22Rv1 (cell line): ENCODE results near the gene FIBCD1.

Source experiments
- H3K27ac ChIP-seq: fragments of 450-650 bp; 2 replicates; pipeline ENCODE4 v1.5.1; 2017
- ZFX ChIP-seq: fragments of 450-650 bp; IDR thresholded peaks from 2 replicates; pipeline ENCODE4 v1.6.1; 2017; ENCODE audit warnings: antibody characterized with exemption, borderline replicate concordance
- TF ChIP-seq, protein P1 (sequence below): fragments of 450-650 bp; IDR thresholded peaks from 2 replicates; pipeline ENCODE4 v1.5.1; 2017; ENCODE audit warnings: mild to moderate bottlenecking

FIBCD1 gene

DNA sequence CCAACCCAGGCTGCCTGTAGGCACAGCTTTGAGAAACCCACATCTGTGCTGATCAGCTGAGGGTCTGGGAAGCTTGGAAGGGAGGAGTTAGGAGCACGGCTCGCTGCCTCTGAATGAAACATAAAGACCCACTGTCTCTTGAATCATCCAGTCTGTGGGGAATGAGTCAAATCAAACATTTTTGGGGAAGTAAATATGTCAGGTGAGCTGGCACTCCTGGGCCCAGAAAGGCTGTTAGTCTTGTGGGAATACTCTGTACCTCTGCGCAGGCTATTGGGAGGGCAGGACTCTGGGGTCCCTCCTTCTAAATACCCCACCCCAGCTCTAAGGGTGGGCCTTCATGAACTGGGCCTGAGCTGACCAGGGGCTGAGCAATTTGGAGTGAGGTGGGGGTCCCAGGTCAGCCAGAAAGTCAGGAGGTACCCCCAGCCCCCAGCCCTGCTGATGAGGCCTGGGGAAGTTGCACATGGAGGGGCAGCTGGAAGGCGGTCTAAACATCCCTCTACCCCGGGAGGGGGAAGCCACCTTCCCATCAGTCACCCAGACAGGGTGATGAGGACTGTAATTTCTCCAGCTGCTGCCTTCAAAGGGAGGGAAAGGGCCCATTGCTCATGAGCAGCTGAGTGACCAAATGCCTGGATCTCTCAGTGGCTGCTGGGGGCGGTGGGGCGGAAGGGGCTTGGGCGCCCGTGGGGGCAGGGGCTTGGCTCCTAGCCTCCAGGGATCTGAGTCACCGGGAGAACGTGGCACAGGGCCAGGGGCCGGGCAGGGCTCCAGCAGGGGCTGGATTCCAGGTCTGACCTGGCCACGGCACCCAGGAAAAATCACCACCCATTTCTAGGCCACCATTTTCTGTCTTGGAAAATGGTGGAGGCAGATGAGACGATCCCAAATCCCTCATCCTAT is 10.8 kb downstream of the FIBCD1 start:
- no peak for TF ChIP-seq ZFX
- TF ChIP-seq, protein P1, sequence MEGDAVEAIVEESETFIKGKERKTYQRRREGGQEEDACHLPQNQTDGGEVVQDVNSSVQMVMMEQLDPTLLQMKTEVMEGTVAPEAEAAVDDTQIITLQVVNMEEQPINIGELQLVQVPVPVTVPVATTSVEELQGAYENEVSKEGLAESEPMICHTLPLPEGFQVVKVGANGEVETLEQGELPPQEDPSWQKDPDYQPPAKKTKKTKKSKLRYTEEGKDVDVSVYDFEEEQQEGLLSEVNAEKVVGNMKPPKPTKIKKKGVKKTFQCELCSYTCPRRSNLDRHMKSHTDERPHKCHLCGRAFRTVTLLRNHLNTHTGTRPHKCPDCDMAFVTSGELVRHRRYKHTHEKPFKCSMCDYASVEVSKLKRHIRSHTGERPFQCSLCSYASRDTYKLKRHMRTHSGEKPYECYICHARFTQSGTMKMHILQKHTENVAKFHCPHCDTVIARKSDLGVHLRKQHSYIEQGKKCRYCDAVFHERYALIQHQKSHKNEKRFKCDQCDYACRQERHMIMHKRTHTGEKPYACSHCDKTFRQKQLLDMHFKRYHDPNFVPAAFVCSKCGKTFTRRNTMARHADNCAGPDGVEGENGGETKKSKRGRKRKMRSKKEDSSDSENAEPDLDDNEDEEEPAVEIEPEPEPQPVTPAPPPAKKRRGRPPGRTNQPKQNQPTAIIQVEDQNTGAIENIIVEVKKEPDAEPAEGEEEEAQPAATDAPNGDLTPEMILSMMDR = no peak
- H3K27ac ChIP-seq = no peak overlapping the region

GRCh38 chr9:130927338-130927737 is 11.7 kb downstream of the FIBCD1 start:
- no peak overlapping the region for H3K27ac ChIP-seq
- TF ChIP-seq, protein P1 = no peak
- no peak for TF ChIP-seq ZFX

DNA sequence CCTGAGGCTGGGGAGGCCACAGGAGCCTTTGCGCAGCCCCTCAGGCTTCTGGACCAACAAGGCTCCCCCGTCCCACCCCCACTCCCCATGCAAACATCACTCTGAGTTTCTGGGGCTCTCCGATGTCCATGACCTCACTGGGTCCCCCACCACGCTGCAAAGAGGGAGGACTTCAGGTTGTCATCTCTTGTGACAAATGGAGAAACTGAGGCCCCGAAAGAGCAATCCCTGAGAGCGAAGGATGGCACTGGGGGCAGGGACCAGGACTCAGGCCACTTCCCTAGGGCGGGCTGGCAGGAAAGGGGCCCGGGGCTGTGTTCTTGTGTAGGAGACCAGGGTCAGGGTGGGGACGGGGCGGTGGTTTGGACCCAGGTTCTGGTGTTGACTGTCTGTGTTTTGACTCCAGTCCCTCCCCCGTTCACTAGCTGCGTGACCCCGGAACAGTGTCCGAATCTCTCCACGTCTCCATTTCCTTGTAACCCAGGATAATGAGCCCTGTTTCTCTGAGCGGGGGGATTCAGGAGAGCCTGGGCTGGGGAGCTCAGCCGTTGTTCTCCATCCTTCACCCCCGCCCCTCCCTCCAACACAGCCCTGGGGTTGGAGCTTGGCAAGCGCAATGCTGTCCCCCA is 13.9 kb downstream of the FIBCD1 start:
- TF ChIP-seq, protein P1 = no peak
- TF ChIP-seq ZFX = no peak
- H3K27ac ChIP-seq = no peak overlapping the region

DNA sequence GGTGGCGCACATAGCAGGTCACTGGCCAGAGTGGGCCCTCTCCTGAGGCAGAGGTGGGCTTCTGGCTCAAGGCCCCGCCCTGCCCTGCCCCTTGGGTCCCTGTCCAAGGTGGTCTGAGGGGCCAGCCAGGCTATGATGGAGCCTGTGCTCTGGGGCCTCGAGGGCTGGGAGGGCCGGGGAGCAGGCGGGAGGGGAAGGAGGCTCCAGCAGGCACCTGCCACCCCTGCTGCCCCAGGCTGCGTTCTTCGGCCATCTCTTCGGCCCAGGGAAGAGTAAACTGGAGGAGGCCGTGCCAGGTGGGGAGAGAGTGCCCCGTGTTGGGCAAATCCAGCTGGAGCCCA is 14.6 kb downstream of the FIBCD1 start:
- no peak overlapping the region for H3K27ac ChIP-seq
- TF ChIP-seq ZFX = no peak
- TF ChIP-seq, protein P1 = no peak

DNA sequence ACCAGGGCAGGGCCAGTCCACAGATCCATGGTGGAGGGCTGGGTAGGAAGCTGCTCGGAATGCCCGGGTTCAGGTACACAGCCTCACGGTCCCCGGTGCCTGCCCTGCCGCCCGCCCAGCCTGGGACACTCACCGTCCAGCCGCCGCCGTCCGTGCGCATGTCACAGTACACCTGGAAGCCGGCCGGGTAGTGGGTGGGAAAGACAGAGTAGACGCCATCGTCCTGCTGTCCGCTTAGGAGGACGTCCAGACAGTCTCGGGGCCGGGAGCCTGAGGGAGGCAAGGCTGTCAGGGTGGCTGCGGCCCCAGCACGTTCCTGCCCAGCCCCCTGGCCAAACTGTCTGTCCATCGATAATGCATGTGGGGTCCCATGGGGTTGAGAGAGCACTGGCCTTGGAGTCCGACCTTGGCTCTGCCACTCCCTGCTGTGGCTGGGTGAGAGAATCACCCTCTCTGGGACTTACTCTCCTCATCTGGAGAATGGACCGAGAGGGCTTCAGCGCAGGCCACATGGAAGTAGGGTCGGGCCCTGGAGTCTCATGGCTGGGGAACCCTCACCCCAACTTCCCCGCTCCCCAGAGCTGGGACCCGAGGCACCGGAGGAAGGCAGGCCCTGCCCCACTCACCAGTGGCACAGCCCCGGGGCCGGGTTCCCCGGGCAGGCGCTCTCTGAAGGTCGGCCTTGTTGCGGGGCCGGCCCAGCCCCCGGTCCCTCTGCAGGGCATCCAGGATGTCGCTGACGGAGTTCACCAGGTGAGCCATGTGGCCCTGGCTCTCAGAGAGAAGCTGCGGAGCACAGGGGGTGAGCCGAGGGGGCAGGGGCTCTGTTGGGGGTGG is 15.2 kb downstream of the FIBCD1 start:
- no peak overlapping the region for H3K27ac ChIP-seq
- no peak for TF ChIP-seq ZFX

GRCh38 chr9:130922893-130923610 is 16.0 kb downstream of the FIBCD1 start:
- H3K27ac ChIP-seq = no peak overlapping the region
- TF ChIP-seq ZFX = no peak
- TF ChIP-seq, protein P1 = no peak
